Mammary epithelial cell (primary cell): ENCODE results near the gene OR4D11.

Experiments
- EZH2 ChIP-seq: IDR thresholded peaks from 2 replicates; pipeline ENCODE4 v1.6.1; 2012; ENCODE audit warnings: low read length, inconsistent platforms, borderline replicate concordance
- TF ChIP-seq, protein P1 (sequence below), 2 donors: IDR thresholded peaks in 1 of 2; conservative IDR thresholded peaks in 1 of 2; 2 replicates each; pipeline ENCODE4 v1.5.1; 2011 to 2012; ENCODE audit warnings: inconsistent platforms in 2 of 2, low read length in 2 of 2, mild to moderate bottlenecking in 2 of 2, control low read depth in 1 of 2, low read depth in 1 of 2; ENCODE audit not compliant: insufficient read depth in 1 of 2; ENCODE audit errors: extremely low read depth in 1 of 2

DNA sequence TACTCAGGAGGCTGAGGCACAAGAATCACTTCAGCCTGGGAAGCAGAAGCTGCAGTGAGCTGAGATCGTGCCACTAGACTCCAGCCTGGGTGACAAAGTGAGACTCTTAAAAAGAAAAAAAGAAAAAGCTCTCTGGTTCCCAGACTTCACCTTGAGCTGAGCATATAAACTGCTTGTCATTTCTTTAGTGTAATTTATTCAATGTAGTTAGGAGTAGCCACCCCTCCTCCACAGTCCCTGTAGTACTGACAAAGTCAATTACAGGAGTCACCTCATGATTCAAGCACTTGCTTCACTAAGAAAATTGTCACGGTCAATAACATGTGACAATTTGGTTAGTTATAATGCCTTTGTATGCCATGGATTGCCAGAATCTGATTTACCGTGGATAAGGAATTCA, 23.0 kb upstream of the OR4D11 start:
- TF ChIP-seq, protein P1, sequence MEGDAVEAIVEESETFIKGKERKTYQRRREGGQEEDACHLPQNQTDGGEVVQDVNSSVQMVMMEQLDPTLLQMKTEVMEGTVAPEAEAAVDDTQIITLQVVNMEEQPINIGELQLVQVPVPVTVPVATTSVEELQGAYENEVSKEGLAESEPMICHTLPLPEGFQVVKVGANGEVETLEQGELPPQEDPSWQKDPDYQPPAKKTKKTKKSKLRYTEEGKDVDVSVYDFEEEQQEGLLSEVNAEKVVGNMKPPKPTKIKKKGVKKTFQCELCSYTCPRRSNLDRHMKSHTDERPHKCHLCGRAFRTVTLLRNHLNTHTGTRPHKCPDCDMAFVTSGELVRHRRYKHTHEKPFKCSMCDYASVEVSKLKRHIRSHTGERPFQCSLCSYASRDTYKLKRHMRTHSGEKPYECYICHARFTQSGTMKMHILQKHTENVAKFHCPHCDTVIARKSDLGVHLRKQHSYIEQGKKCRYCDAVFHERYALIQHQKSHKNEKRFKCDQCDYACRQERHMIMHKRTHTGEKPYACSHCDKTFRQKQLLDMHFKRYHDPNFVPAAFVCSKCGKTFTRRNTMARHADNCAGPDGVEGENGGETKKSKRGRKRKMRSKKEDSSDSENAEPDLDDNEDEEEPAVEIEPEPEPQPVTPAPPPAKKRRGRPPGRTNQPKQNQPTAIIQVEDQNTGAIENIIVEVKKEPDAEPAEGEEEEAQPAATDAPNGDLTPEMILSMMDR (conservative IDR thresholded peaks at IDR 0.05 in 1 of 2, IDR thresholded peaks at IDR 0.05 in 1 of 2; ENCODE audit: extremely low read depth in 1 of 2, insufficient read depth in 1 of 2, low read depth in 1 of 2, low read length in 2 of 2), result no peak
- no peak for TF ChIP-seq EZH2
